K562 (cell line): ENCODE data around the gene UBE2N. TPM values are rescaled to one million over a fixed set of nuclear protein-coding genes. Genes with fewer than 3 reads are reported as not detected.
A peak's percentile ranks its signal among the peaks of the same experiment; 100 is the strongest.

Experiments
- BRD9 ChIP-seq: fragments of 450-650 bp; IDR thresholded peaks from 2 replicates; pipeline ENCODE4 v1.6.1; 2018; ENCODE audit warnings: low read depth; ENCODE audit not compliant: partially characterized antibody
- CHD4 ChIP-seq: fragments of 200-600 bp; sonication (generic); IDR thresholded peaks from 3 replicates; pipeline ENCODE4 v1.6.1; 2012; ENCODE audit warnings: low read depth, mild to moderate bottlenecking, mixed read lengths, low read length, inconsistent platforms; ENCODE audit not compliant: insufficient read depth, insufficient replicate concordance, poor library complexity, severe bottlenecking
- CREBBP ChIP-seq: IDR thresholded peaks from one replicate; pipeline ENCODE4 v1.6.1; 2012; ENCODE audit warnings: low read depth, mild to moderate bottlenecking, control low read depth, inconsistent platforms, low read length
- HDAC8 ChIP-seq: fragments of 450-650 bp; IDR thresholded peaks from 2 replicates; pipeline ENCODE4 v1.6.1; 2016; ENCODE audit warnings: mild to moderate bottlenecking, missing genetic modification characterization, moderate library complexity, missing compliant biosample characterization
- HDGF ChIP-seq: fragments of 450-650 bp; IDR thresholded peaks from 2 replicates; pipeline ENCODE4 v1.6.1; 2016
- HEY1 ChIP-seq: fragments of 250-450 bp; sonication (Bioruptor Pico); IDR thresholded peaks from 2 replicates; pipeline ENCODE4 v1.5.0; 2020; ENCODE audit warnings: mild to moderate bottlenecking, moderate library complexity, borderline replicate concordance
- HIVEP1 ChIP-seq: fragments of 250-450 bp; sonication (Bioruptor Pico); IDR thresholded peaks from 2 replicates; pipeline ENCODE4 v1.4.0; 2020; ENCODE audit warnings: mild to moderate bottlenecking
- polyA plus RNA-seq, 8 experiments: library from polyadenylated mRNA; depleted of rRNA in 4 of 8; stranded (reverse) in 5 of 8; unstranded in 3 of 8; fragments of >200 nt; fragmentation: Nextera tagmentation in 2 of 8; fragmentation: Illumina TruSeq in 1 of 8; extraction: Ambion mirVana in 2 of 8; extraction: Trizol in 1 of 8; gene quantifications; 2 replicates each; pipeline versions ENCODE4 v1.2.1 to v1.2.3, GENCODE V29; 2011 to 2014; ENCODE audit warnings: inconsistent platforms in 1 of 8, missing spikeins in 1 of 8
- total RNA-seq, 7 experiments: library from RNA; depleted of rRNA in 6 of 7; stranded (reverse); fragments of >200 nt in 6 of 7; fragmentation: Illumina TruSeq in 2 of 7; extraction: Trizol in 2 of 7; gene quantifications; 2 replicates each; pipeline versions ENCODE4 v1.2.1 to v1.2.3, GENCODE V29; 2011 to 2021; ENCODE audit warnings: low replicate concordance in 1 of 7
- TF ChIP-seq, protein P1 (sequence below), 3 experiments: fragments of 200-800 bp in 1 of 3; sonication (Bioruptor generic) in 1 of 3; sonication (generic) in 1 of 3; formaldehyde crosslinking in 1 of 3; IDR thresholded peaks; 2 replicates each; pipeline versions ENCODE4 v1.6.1 to v1.8.0; 2016 to 2022; ENCODE audit warnings: mild to moderate bottlenecking in 2 of 3, missing compliant biosample characterization in 2 of 3, missing genetic modification characterization in 2 of 3, missing genetic modification reagents in 1 of 3
- TF ChIP-seq, protein P2 (sequence below): fragments of 250-450 bp; sonication (Bioruptor Pico); IDR thresholded peaks from 2 replicates; pipeline ENCODE4 v1.5.0; 2021; ENCODE audit warnings: mild to moderate bottlenecking, borderline replicate concordance
- TF ChIP-seq, protein P3 (sequence below): fragments of 250-450 bp; sonication (Bioruptor Pico); IDR thresholded peaks from 2 replicates; pipeline ENCODE4 v1.5.0; 2021; ENCODE audit warnings: mild to moderate bottlenecking, moderate library complexity
- TF ChIP-seq, protein P4 (sequence below): fragments of 200-800 bp; sonication (Bioruptor generic); IDR thresholded peaks from 2 replicates; pipeline ENCODE4 v1.6.1; 2016; ENCODE audit warnings: missing genetic modification characterization, missing compliant biosample characterization
- TF ChIP-seq, protein P5 (sequence below): fragments of 450-650 bp; formaldehyde crosslinking; IDR thresholded peaks from 2 replicates; pipeline ENCODE4 v1.4.0; 2020; ENCODE audit warnings: mild to moderate bottlenecking, moderate library complexity

Gene UBE2N
- total and polyA plus RNA-seq, 9 of the 15 experiments (the other 6 are each of a cell fraction or from before 2014, with no cell fraction given) = 189 to 826 (median 260) TPM

DNA sequence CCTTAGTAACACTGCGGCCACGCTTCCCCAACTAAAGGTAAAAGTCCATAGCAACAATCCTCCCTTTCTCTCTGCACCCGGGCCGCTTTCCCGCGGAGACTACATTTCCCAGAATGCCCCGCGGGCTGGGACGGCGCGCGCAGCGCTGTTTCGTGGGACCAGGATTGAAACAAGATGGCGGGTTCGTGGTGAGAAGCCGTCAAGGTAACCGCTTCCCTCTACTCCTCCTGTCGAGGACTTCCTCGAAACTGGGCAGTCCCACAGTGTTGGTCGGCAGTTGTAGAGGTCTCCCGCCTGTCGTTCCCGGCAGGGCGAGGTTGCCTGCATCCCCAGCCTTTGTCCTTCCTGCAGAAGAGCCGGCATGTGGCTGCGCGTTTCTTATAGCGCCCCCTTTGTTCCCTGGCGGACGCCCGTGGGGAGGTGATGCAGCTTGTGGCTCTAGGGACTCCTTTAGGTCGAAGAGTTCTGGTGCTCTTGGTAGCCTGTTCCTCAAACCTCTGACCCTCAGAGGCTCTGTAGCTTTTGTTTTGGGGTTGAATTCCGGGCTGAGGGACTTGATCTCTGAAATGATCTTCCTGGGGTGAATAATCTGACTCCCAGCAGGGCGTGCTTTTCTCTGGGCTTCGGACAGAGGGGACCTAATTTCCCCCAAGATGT is 25.7 kb upstream of the UBE2N start, which contains the start of gene MRPL42 (continued):
- TF ChIP-seq HIVEP1 (CRISPR knock-in tag) = 0 out of 2 replicates have a peak, but pooled peaks have one; percentile 70
- no peak for TF ChIP-seq CHD4
- TF ChIP-seq BRD9 = peak; percentile 70
- TF ChIP-seq, protein P1, sequence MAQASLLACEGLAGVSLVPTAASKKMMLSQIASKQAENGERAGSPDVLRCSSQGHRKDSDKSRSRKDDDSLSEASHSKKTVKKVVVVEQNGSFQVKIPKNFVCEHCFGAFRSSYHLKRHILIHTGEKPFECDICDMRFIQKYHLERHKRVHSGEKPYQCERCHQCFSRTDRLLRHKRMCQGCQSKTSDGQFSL (CRISPR knock-in tag; IDR thresholded peaks at IDR 0.05) = no peak
- TF ChIP-seq, protein P1 (tag; IDR thresholded peaks at IDR 0.05) = no peak
- TF ChIP-seq, protein P2, sequence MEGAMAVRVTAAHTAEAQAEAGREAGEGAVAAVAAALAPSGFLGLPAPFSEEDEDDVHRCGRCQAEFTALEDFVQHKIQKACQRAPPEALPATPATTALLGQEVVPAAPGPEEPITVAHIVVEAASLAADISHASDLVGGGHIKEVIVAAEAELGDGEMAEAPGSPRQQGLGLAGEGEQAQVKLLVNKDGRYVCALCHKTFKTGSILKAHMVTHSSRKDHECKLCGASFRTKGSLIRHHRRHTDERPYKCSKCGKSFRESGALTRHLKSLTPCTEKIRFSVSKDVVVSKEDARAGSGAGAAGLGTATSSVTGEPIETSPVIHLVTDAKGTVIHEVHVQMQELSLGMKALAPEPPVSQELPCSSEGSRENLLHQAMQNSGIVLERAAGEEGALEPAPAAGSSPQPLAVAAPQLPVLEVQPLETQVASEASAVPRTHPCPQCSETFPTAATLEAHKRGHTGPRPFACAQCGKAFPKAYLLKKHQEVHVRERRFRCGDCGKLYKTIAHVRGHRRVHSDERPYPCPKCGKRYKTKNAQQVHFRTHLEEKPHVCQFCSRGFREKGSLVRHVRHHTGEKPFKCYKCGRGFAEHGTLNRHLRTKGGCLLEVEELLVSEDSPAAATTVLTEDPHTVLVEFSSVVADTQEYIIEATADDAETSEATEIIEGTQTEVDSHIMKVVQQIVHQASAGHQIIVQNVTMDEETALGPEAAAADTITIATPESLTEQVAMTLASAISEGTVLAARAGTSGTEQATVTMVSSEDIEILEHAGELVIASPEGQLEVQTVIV (CRISPR knock-in tag) = no peak
- TF ChIP-seq, protein P3, sequence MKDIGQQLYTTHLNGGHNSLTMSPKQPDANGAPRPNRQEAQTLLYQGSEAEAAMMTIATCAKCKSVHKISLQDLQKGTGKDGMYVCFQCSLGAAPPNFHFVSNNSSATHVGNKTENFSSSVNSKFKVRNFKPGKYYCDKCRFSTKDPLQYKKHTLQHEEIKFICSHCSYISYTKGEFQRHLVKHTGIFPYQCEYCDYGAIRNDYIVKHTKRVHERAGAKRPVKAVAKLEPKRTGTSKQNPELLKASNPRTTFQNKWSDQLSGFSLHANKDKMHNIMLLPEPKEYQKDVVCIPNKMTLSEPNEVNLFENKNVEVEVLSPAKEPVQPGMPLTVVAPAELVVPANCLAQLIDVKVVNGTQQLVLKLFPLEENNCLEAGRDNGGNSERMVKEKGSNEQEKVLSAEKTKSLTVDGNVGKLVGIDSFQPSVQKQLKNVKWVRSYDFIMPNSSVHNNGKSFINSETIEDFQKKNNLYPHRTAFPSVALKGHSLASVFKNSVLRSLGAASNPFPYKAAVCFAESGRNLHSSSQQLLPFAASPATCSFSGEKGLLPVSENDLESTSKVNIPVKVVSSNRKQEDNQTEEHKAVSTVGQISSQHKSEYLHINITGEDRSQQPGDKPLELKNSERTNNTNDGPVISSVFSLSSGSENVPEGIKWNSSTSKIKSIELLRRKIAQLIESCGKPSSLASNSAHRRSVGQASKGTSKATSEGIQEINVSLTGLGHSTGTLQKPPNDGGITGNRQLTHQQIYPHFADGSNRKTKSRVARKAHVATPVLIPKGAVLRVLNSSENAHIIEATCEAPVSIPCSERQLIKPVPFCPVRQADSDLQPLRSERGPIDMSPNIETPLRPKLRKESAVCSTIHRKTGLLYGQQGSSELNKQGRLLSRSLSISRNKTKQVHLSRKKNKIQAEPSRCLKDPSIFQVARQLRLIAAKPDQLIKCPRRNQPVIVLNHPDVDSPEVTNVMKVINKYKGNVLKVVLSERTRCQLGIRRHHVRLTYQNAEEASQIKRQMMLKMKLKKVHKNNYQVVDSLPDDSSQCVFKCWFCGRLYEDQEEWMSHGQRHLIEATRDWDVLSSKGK (CRISPR knock-in tag) = no peak
- TF ChIP-seq, protein P4, sequence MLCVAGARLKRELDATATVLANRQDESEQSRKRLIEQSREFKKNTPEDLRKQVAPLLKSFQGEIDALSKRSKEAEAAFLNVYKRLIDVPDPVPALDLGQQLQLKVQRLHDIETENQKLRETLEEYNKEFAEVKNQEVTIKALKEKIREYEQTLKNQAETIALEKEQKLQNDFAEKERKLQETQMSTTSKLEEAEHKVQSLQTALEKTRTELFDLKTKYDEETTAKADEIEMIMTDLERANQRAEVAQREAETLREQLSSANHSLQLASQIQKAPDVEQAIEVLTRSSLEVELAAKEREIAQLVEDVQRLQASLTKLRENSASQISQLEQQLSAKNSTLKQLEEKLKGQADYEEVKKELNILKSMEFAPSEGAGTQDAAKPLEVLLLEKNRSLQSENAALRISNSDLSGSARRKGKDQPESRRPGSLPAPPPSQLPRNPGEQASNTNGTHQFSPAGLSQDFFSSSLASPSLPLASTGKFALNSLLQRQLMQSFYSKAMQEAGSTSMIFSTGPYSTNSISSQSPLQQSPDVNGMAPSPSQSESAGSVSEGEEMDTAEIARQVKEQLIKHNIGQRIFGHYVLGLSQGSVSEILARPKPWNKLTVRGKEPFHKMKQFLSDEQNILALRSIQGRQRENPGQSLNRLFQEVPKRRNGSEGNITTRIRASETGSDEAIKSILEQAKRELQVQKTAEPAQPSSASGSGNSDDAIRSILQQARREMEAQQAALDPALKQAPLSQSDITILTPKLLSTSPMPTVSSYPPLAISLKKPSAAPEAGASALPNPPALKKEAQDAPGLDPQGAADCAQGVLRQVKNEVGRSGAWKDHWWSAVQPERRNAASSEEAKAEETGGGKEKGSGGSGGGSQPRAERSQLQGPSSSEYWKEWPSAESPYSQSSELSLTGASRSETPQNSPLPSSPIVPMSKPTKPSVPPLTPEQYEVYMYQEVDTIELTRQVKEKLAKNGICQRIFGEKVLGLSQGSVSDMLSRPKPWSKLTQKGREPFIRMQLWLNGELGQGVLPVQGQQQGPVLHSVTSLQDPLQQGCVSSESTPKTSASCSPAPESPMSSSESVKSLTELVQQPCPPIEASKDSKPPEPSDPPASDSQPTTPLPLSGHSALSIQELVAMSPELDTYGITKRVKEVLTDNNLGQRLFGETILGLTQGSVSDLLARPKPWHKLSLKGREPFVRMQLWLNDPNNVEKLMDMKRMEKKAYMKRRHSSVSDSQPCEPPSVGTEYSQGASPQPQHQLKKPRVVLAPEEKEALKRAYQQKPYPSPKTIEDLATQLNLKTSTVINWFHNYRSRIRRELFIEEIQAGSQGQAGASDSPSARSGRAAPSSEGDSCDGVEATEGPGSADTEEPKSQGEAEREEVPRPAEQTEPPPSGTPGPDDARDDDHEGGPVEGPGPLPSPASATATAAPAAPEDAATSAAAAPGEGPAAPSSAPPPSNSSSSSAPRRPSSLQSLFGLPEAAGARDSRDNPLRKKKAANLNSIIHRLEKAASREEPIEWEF (CRISPR knock-in tag) = no peak
- TF ChIP-seq CREBBP = no peak
- TF ChIP-seq HDAC8 (tag) = no peak
- TF ChIP-seq, protein P5, sequence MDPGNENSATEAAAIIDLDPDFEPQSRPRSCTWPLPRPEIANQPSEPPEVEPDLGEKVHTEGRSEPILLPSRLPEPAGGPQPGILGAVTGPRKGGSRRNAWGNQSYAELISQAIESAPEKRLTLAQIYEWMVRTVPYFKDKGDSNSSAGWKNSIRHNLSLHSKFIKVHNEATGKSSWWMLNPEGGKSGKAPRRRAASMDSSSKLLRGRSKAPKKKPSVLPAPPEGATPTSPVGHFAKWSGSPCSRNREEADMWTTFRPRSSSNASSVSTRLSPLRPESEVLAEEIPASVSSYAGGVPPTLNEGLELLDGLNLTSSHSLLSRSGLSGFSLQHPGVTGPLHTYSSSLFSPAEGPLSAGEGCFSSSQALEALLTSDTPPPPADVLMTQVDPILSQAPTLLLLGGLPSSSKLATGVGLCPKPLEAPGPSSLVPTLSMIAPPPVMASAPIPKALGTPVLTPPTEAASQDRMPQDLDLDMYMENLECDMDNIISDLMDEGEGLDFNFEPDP (CRISPR knock-in tag) = no peak
- TF ChIP-seq HDGF = no peak
- no peak for TF ChIP-seq HEY1
